Measurements from ENCODE around the gene CLCN3. TPM values are rescaled to one million over a fixed set of nuclear protein-coding genes. Genes with fewer than 3 reads are reported as not detected.

Gene CLCN3
- total and polyA plus RNA-seq, 2 of the 13 experiments (the other 11 are each of a cell fraction or from before 2014, with no cell fraction given): 13.6 to 23.7 TPM

DNA sequence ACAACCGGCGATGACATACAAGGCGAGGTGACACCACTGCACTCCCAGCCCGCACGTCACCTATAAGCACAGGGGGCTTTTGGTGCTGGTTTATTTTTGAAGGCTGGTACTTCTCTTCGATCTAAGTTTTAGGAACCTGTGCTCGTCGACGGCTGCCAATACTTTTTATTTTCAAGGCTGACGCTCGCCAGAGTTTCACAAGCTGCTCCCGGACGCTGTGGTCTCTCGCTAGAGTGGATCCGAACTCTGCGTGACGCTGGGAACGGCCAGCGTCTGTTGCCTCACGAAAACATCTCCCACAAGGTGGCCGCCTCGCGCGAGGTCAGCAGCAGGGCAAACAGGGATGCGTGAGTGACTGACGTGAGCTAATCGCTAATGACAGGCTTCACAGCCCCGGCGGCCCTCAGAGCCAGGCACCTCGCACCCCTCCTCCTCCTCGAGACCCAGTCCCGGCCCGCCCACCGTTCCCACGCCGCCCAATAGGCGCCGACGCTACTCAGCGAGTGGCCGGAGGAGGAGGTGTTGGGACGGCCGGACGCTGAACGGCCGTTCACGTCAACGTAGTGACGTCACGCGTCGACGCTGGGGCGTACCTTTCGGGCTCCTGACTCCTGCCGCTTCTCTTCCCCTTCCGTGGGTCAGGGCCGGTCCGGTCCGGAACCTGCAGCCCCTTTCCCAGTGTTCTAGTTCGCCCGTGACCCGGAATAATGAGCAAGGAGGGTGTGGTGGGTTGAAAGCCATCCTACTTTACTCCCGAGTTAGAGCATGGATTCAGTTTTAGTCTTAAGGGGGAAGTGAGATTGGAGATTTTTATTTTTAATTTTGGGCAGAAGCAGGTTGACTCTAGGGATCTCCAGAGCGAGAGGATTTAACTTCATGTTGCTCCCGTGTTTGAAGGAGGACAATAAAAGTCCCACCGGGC, at the start of gene CLCN3 (continued):
- TF ChIP-seq, protein P1, sequence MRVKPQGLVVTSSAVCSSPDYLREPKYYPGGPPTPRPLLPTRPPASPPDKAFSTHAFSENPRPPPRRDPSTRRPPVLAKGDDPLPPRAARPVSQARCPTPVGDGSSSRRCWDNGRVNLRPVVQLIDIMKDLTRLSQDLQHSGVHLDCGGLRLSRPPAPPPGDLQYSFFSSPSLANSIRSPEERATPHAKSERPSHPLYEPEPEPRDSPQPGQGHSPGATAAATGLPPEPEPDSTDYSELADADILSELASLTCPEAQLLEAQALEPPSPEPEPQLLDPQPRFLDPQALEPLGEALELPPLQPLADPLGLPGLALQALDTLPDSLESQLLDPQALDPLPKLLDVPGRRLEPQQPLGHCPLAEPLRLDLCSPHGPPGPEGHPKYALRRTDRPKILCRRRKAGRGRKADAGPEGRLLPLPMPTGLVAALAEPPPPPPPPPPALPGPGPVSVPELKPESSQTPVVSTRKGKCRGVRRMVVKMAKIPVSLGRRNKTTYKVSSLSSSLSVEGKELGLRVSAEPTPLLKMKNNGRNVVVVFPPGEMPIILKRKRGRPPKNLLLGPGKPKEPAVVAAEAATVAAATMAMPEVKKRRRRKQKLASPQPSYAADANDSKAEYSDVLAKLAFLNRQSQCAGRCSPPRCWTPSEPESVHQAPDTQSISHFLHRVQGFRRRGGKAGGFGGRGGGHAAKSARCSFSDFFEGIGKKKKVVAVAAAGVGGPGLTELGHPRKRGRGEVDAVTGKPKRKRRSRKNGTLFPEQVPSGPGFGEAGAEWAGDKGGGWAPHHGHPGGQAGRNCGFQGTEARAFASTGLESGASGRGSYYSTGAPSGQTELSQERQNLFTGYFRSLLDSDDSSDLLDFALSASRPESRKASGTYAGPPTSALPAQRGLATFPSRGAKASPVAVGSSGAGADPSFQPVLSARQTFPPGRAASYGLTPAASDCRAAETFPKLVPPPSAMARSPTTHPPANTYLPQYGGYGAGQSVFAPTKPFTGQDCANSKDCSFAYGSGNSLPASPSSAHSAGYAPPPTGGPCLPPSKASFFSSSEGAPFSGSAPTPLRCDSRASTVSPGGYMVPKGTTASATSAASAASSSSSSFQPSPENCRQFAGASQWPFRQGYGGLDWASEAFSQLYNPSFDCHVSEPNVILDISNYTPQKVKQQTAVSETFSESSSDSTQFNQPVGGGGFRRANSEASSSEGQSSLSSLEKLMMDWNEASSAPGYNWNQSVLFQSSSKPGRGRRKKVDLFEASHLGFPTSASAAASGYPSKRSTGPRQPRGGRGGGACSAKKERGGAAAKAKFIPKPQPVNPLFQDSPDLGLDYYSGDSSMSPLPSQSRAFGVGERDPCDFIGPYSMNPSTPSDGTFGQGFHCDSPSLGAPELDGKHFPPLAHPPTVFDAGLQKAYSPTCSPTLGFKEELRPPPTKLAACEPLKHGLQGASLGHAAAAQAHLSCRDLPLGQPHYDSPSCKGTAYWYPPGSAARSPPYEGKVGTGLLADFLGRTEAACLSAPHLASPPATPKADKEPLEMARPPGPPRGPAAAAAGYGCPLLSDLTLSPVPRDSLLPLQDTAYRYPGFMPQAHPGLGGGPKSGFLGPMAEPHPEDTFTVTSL (CRISPR knock-in tag; IDR thresholded peaks at IDR 0.05; ENCODE audit: borderline replicate concordance): peak; percentile 54
- TF ChIP-seq KLF16 (CRISPR knock-in tag; IDR thresholded peaks at IDR 0.05) (peak in 1 of 2 experiments; percentile 59; a peak in 1 of 4 replicates), HMG20A (CRISPR knock-in tag; IDR thresholded peaks at IDR 0.05; ENCODE audit: borderline replicate concordance) (0 out of 2 replicates have a peak, but pooled peaks have one; percentile 8), CBX1 (IDR thresholded peaks at IDR 0.05; ENCODE audit: low read depth) (peak; percentile 82), ARNT (IDR thresholded peaks at IDR 0.05) (no peak), SP140L (CRISPR knock-in tag; IDR thresholded peaks at IDR 0.05; ENCODE audit: borderline replicate concordance) (no peak), HNRNPH1 (optimal IDR thresholded peaks at IDR 0.05; ENCODE audit: low read depth, low read length) (no peak), SOX6 (IDR thresholded peaks at IDR 0.05) (no peak), SOX6 (CRISPR knock-in tag; IDR thresholded peaks at IDR 0.05) (peak; percentile 75), ZNF878 (CRISPR knock-in tag; IDR thresholded peaks at IDR 0.05) (no peak), ATAD3A (CRISPR knock-in tag; IDR thresholded peaks at IDR 0.05) (no peak), TARDBP (CRISPR knock-in tag; IDR thresholded peaks at IDR 0.05) (peak; percentile 87; the same call in 1 of the 2 replicates), ZNF616 (CRISPR knock-in tag; IDR thresholded peaks at IDR 0.05; ENCODE audit: low read depth) (0 out of 2 replicates have a peak, but pooled peaks have one; percentile 50), ZNF121 (CRISPR knock-in tag; IDR thresholded peaks at IDR 0.05) (no peak)
- TF ChIP-seq, protein P2, sequence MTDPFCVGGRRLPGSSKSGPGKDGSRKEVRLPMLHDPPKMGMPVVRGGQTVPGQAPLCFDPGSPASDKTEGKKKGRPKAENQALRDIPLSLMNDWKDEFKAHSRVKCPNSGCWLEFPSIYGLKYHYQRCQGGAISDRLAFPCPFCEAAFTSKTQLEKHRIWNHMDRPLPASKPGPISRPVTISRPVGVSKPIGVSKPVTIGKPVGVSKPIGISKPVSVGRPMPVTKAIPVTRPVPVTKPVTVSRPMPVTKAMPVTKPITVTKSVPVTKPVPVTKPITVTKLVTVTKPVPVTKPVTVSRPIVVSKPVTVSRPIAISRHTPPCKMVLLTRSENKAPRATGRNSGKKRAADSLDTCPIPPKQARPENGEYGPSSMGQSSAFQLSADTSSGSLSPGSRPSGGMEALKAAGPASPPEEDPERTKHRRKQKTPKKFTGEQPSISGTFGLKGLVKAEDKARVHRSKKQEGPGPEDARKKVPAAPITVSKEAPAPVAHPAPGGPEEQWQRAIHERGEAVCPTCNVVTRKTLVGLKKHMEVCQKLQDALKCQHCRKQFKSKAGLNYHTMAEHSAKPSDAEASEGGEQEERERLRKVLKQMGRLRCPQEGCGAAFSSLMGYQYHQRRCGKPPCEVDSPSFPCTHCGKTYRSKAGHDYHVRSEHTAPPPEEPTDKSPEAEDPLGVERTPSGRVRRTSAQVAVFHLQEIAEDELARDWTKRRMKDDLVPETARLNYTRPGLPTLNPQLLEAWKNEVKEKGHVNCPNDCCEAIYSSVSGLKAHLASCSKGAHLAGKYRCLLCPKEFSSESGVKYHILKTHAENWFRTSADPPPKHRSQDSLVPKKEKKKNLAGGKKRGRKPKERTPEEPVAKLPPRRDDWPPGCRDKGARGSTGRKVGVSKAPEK (CRISPR knock-in tag; IDR thresholded peaks at IDR 0.05; ENCODE audit: borderline replicate concordance): no peak
- TF ChIP-seq, protein P3, sequence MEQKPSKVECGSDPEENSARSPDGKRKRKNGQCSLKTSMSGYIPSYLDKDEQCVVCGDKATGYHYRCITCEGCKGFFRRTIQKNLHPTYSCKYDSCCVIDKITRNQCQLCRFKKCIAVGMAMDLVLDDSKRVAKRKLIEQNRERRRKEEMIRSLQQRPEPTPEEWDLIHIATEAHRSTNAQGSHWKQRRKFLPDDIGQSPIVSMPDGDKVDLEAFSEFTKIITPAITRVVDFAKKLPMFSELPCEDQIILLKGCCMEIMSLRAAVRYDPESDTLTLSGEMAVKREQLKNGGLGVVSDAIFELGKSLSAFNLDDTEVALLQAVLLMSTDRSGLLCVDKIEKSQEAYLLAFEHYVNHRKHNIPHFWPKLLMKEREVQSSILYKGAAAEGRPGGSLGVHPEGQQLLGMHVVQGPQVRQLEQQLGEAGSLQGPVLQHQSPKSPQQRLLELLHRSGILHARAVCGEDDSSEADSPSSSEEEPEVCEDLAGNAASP (CRISPR knock-in tag; IDR thresholded peaks at IDR 0.05; ENCODE audit: borderline replicate concordance): no peak; the same call in 1 of the 2 replicates
- TF ChIP-seq, protein P4, sequence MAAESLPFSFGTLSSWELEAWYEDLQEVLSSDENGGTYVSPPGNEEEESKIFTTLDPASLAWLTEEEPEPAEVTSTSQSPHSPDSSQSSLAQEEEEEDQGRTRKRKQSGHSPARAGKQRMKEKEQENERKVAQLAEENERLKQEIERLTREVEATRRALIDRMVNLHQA (CRISPR knock-in tag; IDR thresholded peaks at IDR 0.05): no peak
- TF ChIP-seq, protein P5, sequence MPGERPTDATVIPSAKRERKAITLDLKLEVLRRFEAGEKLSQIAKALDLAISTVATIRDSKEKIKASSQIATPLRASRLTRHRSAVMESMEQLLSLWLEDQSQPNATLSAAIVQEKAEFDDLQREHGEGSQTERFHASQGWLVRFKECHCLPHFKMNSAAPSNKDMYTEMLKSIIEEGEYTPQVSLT (CRISPR knock-in tag; IDR thresholded peaks at IDR 0.05; ENCODE audit: borderline replicate concordance, low read depth): no peak; the same call in 1 of the 2 replicates

All from HepG2 (cell line).